SU-DHL-6 (cell line): ENCODE measurements around the gene IARS2.

ENCODE experiments used
- CTCF ChIP-seq: fragments of 200-600 bp; sonication (generic); IDR thresholded peaks from one replicate; pipeline ENCODE4 v1.5.1; 2017; ENCODE audit warnings: antibody characterized with exemption, mild to moderate bottlenecking, low read length, moderate library complexity; ENCODE audit not compliant: insufficient read depth, poor library complexity, severe bottlenecking
- EZH2phosphoT487 ChIP-seq: fragments of 200-600 bp; sonication (generic), shearing (Covaris generic); conservative IDR thresholded peaks from 2 replicates; pipeline ENCODE4 v1.6.1; 2018; ENCODE audit warnings: mild to moderate bottlenecking, antibody characterized with exemption, low read length, moderate library complexity, mixed read lengths

- TF ChIP-seq CTCF, result no peak
- no peak for TF ChIP-seq EZH2phosphoT487
Measured at GRCh38 chr1:220144051-220144450, 50.1 kb downstream of the IARS2 start.
